HG02973 (cell line): Measurements from ENCODE around the gene IL17REL.

Source experiments
- ATAC-seq: cut with Tn5 transposase; IDR thresholded peaks from one replicate; pipeline ENCODE4 v1.9.1; 2021; ENCODE audit warnings: moderate library complexity; ENCODE audit not compliant: unreplicated experiment

IL17REL gene

DNA sequence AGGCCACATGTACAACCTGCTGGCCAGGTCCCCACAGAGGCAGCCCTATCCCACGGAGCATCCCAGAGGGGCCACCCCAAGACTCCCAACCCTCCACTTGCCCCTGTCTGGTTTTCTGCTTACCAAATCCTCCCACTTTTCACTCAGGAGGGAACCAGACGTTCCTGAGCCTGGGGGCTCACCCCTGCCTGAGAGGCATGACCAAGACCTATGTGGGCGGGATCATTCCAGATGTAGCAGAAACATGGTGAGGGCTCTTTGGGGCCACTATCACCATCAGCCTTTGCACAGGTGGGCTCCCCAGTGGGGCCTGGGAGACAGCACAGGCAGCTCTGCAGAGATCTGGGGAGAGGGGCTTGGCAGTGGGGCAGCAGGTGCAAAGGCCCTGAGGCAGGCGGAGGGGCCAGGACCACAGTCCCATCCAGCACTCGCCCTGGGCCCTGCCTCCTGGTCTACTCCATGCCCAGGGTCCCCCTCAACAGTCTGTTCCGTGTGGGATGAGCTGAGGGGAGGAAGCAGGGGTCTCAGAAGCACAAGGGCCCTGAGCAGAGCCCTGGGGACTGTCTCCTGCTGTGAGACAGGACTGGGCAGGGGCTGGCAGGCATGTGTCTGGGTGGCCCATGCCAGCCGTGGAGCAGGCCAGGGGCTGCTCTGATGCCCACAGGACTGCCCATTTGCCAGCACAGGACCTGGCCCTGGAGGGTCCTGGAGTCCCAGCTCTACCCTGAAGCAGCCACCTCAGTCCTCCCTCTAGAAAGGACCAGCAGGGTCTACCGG is 42.6 kb downstream of the IL17REL start:
- ATAC-seq, result no peak

GRCh38 chr22:49968831-49969661 is 43.5 kb downstream of the IL17REL start:
- no peak for ATAC-seq

DNA sequence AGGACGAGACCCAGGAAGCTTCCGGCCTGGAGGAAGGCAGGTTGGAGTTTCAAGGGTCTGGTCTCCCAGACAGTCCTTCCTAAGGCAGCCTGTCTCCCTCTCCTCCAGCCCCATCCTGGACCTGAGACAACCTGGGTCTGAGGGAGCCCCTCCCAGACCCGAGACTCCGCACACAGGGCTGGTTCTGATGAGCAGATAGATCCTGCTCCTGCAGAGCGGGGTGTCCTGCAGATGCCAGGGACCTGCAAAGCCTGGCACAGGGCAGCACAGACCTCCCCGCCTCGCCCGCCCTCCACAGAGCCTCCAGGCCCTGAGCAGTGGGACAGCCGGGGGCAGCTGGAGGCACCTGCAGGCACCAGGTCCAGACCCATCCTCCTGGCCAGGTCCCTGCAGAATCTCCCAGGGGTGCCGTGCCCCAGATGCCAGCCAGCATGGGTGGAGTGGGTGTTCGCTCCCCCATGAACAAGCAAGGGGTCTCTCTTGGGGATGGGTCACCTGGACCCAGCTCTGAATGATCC is 44.2 kb downstream of the IL17REL start:
- ATAC-seq, result no peak

GRCh38 chr22:49967706-49968208 is 44.8 kb downstream of the IL17REL start:
- no peak for ATAC-seq

GRCh38 chr22:49966774-49967705 is 45.5 kb downstream of the IL17REL start:
- ATAC-seq, result no peak

DNA sequence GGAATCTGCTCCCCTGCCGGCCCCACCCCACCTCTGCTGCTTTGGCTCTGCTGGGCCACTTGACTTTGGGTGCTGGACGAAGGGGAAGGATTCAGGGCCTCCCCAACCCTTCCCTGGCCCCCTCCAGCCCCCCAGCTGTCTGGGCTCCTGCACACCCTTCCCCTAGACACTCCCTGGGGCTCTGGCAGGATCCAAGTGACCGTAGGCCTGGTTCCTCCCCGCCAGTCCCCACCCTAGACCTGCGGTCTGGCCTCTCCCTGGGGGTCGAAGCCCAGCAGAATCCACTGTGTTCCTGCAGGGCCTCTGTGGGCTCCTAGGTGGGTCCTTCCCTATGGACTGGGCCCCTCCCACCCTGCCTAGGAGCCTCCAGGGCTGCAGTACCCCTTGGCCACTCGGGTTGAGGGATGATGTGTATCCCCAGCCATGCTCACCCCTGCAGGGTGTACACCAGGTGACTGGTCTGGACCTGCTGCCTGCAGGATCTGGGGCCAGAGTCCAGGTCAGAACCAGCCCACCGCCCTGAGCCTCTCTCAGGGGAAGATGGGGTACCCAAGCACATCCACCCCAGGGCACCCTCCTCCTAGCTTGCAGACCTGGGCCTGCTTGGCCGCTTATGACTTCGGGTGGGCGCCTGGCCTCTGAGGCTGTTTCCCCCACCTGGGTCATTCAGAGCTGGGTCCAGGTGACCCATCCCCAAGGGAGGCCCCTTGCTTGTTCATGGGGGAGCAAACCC is 46.4 kb downstream of the IL17REL start:
- ATAC-seq, result no peak

DNA sequence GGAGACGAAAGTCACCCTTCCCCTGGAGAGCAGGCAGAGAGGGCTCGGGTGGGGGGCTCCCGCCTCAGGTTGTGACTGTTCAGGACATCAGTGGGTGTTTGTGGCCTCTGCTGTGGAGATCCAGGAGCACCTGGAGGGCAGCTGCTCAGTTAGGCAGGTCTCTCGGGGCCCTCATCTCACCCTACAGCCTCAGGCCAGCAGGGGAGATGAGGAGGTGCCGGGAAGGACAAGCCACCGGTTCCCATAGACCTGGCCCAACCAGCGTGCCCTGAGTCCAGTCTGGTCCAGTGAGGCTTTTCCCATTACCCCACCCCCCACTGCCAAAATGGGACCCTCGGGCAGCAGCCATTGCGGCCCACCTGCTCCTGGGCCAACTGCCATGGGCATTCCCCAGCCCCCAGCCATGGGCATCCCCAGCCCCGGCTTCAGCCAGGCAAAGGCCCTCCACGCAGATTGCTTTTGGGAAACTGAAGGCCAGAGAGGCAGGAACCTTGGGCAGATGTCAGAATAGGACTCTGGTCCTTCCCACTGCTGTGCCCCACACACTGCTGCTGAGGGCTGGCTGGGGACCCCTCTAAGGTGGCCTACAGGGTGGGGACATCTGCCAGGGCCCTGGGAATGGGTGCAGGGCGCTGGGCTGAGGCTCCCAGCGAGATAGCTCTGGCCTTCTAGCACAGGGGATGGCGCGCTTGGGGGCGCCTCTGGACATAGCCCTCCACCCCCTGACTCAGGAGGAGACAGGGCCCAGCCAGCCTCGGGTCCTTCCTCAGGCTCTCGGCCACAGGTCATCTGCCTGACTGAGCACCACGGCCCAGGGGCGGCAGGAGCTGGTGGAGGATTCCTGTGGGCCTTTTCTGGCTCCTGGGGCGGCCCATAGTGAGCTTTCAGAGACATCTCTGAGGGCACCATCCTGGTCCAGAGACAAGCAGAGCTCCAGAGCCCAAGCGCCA is 47.2 kb downstream of the IL17REL start:
- ATAC-seq, result no peak

DNA sequence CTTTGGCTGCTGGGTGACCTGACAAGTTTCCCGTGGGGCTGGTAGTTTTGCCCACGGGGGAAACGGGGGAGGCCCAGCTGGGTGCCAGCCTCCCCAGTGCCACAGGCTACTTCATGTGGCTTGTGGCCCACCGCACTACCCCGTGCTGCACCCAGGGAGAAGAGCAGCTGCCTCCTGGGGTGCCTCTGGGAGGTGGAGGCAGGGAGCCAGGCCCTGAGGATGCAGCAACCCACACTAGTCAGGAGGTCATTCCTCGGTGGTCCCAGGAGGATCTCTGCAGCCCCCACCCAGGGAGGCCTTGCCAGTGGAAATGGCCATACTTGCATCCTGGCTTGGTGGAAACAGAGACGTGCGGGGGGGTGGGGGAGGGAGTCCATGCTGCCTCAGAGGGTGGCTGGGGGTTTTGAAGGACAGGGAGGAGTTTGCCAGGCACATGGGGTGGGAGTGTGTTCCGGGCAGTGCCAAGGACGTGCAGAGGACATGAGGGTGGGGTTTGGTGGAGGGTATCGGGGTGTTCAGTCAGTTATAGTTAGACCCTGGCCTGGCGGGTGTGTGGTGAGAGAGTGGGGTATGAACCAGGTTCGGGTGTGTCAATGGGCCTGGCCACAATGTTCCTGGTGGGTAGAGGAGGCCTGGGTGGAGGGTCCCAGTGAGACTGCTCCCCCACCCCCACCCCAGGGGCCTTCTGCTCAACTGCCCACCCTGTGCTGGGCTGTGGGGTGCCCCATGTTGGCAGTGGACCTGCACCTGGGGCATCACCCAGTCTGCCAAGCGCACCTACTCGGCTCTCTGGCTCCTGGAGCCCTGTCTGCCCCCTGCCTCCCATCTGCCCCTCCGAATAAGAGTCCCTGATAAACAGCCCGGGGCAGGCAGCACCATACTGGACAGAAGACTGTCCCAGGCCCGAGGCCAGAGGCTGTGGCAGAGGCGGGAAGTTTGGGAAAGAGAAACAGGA is 48.2 kb downstream of the IL17REL start:
- ATAC-seq, result no peak

GRCh38 chr22:49963647-49964026 is 48.9 kb downstream of the IL17REL start:
- no peak for ATAC-seq

- no peak for ATAC-seq
Observed at GRCh38 chr22:49962751-49963646, 49.6 kb downstream of the IL17REL start.

DNA sequence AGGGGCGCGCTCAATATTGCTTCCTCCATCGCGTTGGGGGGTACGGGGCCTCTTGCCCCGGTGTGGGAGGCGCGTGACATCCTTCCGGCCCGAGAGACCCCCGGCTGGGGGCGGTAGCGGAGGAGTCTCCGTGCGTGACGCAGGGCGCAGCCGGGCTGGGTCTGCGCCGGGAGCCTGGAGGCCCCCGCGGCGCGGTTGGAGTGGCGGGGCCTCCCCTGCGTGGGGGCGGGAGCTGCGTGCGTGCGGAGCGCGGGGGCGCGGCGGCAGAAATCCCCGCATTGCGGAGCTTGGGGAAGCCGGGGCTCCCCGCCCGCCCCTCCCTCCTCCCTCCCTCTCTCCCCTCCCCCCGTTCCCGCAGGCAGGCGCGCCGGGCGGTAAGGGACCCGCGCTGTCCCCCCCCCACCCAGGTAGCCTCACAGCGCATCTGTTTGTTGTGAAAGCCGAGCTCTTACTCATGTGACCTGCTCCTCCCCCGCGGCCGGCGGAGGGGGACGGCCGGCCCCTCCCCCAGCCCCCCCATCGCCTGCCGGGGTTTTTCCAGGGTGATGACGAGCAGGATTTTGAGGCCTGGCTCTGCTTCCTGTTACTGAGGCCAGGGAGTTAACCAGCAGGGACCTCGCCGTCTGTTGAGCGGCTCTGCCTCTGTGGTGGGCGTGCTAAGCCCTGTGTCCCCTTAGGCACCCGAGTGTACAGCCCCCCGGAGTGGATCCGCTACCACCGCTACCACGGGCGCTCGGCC is 50.4 kb downstream of the IL17REL start:
- ATAC-seq, result no peak

- no peak for ATAC-seq
Observed at GRCh38 chr22:49961601-49962011, 51.0 kb downstream of the IL17REL start.

DNA sequence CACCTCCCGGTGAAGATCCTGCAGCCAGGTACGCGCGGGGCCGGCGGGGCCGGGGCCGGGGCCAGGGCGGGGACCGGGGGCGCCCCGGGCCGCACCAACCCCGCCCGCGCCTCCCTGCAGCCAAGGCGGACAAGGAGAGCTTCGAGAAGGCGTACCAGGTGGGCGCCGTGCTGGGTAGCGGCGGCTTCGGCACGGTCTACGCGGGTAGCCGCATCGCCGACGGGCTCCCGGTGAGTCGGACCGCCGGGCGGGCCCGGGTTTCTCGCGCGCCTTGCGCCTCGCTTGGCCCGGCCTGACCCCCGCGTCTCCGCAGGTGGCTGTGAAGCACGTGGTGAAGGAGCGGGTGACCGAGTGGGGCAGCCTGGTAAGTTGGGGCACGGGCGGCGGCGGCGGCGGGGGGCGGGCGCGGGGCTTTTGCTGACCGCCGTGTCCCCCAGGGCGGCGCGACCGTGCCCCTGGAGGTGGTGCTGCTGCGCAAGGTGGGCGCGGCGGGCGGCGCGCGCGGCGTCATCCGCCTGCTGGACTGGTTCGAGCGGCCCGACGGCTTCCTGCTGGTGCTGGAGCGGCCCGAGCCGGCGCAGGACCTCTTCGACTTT is 51.5 kb downstream of the IL17REL start:
- no peak for ATAC-seq

DNA sequence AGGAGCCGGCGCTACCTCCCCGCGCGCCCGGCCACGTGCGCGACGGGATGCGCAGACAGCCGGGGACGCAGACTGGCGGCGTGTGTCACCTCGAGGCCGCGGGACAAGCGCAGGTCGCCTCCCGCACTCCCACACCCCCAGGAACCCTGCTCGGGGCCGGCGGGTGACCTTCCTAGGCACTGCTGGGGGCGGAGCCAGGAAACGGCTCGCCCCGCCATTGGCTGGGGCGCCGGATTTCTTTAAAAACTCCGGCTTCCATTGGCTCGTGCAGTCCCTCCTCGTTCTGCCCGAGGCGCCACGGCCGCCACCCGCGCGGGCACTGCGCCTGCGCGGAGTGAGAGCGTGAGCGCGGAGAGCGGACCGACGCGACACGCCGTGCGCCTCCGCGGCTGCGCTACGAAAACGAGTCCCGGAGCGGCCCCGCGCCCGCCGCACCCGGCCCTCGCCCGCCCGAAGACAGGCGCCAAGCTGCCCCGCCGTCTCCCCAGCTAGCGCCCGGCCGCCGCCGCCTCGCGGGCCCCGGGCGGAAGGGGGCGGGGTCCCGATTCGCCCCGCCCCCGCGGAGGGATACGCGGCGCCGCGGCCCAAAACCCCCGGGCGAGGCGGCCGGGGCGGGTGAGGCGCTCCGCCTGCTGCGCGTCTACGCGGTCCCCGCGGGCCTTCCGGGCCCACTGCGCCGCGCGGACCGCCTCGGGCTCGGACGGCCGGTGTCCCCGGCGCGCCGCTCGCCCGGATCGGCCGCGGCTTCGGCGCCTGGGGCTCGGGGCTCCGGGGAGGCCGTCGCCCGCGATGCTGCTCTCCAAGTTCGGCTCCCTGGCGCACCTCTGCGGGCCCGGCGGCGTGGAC is 52.2 kb downstream of the IL17REL start, which contains the start of gene PIM3:
Gene PIM3, plus strand, starts transcription at position 614 of the 846 bp plus-strand sequence. Its CDS starts 176 bp downstream, at position 790.
- peak; percentile 49 for ATAC-seq

GRCh38 chr22:49959782-49960158 is 52.8 kb downstream of the IL17REL start:
- ATAC-seq, result peak; percentile 0
